ENCODE results near the gene IL20RB. TPM values are rescaled to one million over a fixed set of nuclear protein-coding genes. Genes with fewer than 3 reads are reported as not detected.

IL20RB gene
- total and polyA plus RNA-seq, 2 of the 4 experiments (the other 2 are of a cell fraction): 0.72 to 0.97 TPM

DNA sequence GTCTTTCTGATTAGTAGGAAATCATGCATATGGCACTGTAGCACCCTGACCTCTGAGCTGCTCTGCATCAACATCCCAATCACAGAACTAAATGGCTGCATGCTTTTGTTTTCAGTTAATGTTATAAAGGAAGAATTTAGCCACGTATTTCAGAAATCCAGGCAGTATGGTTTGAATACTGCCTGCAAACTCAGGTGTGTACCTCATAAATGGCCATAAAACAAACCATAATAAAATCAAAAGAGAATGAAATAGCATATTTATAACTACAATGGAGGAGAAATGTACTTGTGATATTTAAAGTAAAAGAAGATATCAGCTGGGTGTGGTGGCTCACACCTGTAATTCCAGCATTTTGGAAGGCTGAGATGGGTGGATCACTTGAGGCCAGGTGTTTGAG lies 94.5 kb downstream of the IL20RB start:
- Histone ChIP-seq H2BK120ac (ENCODE audit: low read depth, low read length) (no peak overlapping the region), H4K5ac (ENCODE audit: low read depth, low read length) (no peak overlapping the region), H4K91ac (ENCODE audit: insufficient read depth, low read depth, low read length) (no peak overlapping the region), H3K23ac (ENCODE audit: low read depth, low read length) (no peak overlapping the region), H3K27ac (ENCODE audit: insufficient read depth, low read length) (no peak overlapping the region), H3K9me3 (ENCODE audit: control insufficient read depth, insufficient read depth, low read length) (no peaks in the 10 kb centered on the region), H2AK9ac (replicated peaks; ENCODE audit: low read depth, low read length, poor library complexity) (no peak overlapping the region), H2BK5ac (ENCODE audit: low read depth, low read length, poor library complexity, severe bottlenecking) (no peak overlapping the region), H3K9me1 (ENCODE audit: insufficient read depth, low read length) (no peaks in the 10 kb centered on the region), H3K27me3 (ENCODE audit: control insufficient read depth, insufficient read depth, low read length) (peaks cover 6% of the 10 kb centered on the region), H4K8ac (ENCODE audit: low read depth in 2 of 2, low read length in 2 of 2) (no peak overlapping the region), H3K14ac (replicated peaks; ENCODE audit: low read depth, low read length) (no peak overlapping the region), H2BK15ac (ENCODE audit: low read depth, low read length) (no peak overlapping the region), H3K36me3 (ENCODE audit: control insufficient read depth, insufficient read depth, low read length) (no peaks in the 10 kb centered on the region), H2AK5ac (ENCODE audit: low read depth, low read length) (no peak overlapping the region), H3K4me2 (ENCODE audit: low read depth, low read length) (no peak overlapping the region), H3K18ac (ENCODE audit: low read depth, low read length) (no peak overlapping the region), H2BK20ac (ENCODE audit: low read depth, low read length) (no peak overlapping the region), H4K20me1 (ENCODE audit: insufficient read depth, low read length) (no peaks in the 10 kb centered on the region), H3K4me3 (ENCODE audit: insufficient read depth, low read depth, low read length) (no peak overlapping the region), H3K79me1 (ENCODE audit: low read depth in 1 of 2, low read length in 2 of 2) (no peaks in the 10 kb centered on the region), H3K4me1 (ENCODE audit: control insufficient read depth, insufficient read depth, low read length) (no peaks in the 10 kb centered on the region), H2AFZ (replicated peaks; ENCODE audit: low read length, poor library complexity) (no peak overlapping the region), H3K9ac (ENCODE audit: low read depth, low read length) (no peak overlapping the region), H3K4ac (ENCODE audit: low read depth, low read length) (no peak overlapping the region), H3K56ac (ENCODE audit: extremely low read depth, insufficient read depth, low read length) (no peak overlapping the region)
- TF ChIP-seq BHLHE40 (IDR thresholded peaks at IDR 0.05; ENCODE audit: low read depth, low read length) (no peak), SMC3 (IDR thresholded peaks at IDR 0.05; ENCODE audit: low read depth, low read length) (no peak), MAFK (IDR thresholded peaks at IDR 0.05; ENCODE audit: low read depth, low read length) (no peak), FOS (IDR thresholded peaks at IDR 0.05; ENCODE audit: low read depth, low read length) (no peak), POLR2A (IDR thresholded peaks at IDR 0.05; ENCODE audit: low read depth, low read length) (no peak), MAZ (IDR thresholded peaks at IDR 0.05; ENCODE audit: borderline replicate concordance, low read depth, low read length) (no peak), NFE2L2 (IDR thresholded peaks at IDR 0.05; ENCODE audit: low read depth, low read length) (no peak), ELK1 (IDR thresholded peaks at IDR 0.05; ENCODE audit: borderline replicate concordance, low read depth, low read length) (no peak), USF2 (IDR thresholded peaks at IDR 0.05; ENCODE audit: low read depth, low read length) (no peak)
- TF ChIP-seq, protein P1, sequence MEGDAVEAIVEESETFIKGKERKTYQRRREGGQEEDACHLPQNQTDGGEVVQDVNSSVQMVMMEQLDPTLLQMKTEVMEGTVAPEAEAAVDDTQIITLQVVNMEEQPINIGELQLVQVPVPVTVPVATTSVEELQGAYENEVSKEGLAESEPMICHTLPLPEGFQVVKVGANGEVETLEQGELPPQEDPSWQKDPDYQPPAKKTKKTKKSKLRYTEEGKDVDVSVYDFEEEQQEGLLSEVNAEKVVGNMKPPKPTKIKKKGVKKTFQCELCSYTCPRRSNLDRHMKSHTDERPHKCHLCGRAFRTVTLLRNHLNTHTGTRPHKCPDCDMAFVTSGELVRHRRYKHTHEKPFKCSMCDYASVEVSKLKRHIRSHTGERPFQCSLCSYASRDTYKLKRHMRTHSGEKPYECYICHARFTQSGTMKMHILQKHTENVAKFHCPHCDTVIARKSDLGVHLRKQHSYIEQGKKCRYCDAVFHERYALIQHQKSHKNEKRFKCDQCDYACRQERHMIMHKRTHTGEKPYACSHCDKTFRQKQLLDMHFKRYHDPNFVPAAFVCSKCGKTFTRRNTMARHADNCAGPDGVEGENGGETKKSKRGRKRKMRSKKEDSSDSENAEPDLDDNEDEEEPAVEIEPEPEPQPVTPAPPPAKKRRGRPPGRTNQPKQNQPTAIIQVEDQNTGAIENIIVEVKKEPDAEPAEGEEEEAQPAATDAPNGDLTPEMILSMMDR (conservative IDR thresholded peaks at IDR 0.05; ENCODE audit: low read depth, low read length): no peak
- no peak for ATAC-seq (ENCODE audit: low read depth)
- no peak for DNase-seq
- WGBS, 2 experiments (ENCODE audit: extremely low coverage in 2 of 2, insufficient read length in 1 of 2): no CpG with 5 or more reads among the region's 1 CpG
- dilution Hi-C loops (cut with HindIII; ENCODE audit: low sequenced_read_pairs, unreplicated experiment) (no loop called here), in situ Hi-C loops (cut with MboI; ENCODE audit: low sequenced_read_pairs) (no loop called here), intact Hi-C loops (cut with micrococcal nuclease) (no loop called here)
- BruUV-seq (replicated peaks): no TSS peak
- ChIA-PET POLR2A (ENCODE audit: unreplicated experiment) (no interaction called here), CTCF (no interaction called here)

All from IMR-90 (cell line).